ENCODE measurements around the gene SHROOM1.

DNA sequence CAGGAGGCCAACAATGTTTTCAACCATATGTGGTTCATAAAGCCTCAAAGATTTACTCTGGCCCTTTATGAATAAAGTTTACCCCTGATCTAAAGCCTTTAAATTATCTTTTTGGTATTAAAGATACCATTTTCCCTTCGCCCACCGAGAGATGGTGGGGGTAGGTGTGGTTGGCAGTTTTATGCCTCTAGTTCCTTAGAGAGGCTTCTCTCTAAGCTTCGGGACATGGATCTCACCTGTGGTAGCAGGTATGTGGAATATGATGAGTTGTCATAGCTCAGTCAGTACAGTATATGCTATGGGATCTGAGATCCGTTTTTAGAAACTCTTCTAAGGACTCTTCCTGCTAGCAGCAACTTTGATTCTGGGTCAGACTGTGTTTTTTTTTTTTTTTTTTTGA, 38.3 kb upstream of the SHROOM1 start:
- TF ChIP-seq EZH2 (IDR thresholded peaks at IDR 0.05; ENCODE audit: borderline replicate concordance, low read depth, low read length, severe bottlenecking) (no peak), POLR2A (IDR thresholded peaks at IDR 0.05; ENCODE audit: low read depth, low read length) (no peak), JUN (IDR thresholded peaks at IDR 0.05; ENCODE audit: borderline replicate concordance, insufficient read depth, insufficient read length, low read depth) (no peak), POLR2AphosphoS5 (IDR thresholded peaks at IDR 0.05; ENCODE audit: insufficient read depth, low read depth, low read length) (peak; percentile 11), MYC (IDR thresholded peaks at IDR 0.05; ENCODE audit: low read depth, low read length) (no peak)
- TF ChIP-seq, protein P1, sequence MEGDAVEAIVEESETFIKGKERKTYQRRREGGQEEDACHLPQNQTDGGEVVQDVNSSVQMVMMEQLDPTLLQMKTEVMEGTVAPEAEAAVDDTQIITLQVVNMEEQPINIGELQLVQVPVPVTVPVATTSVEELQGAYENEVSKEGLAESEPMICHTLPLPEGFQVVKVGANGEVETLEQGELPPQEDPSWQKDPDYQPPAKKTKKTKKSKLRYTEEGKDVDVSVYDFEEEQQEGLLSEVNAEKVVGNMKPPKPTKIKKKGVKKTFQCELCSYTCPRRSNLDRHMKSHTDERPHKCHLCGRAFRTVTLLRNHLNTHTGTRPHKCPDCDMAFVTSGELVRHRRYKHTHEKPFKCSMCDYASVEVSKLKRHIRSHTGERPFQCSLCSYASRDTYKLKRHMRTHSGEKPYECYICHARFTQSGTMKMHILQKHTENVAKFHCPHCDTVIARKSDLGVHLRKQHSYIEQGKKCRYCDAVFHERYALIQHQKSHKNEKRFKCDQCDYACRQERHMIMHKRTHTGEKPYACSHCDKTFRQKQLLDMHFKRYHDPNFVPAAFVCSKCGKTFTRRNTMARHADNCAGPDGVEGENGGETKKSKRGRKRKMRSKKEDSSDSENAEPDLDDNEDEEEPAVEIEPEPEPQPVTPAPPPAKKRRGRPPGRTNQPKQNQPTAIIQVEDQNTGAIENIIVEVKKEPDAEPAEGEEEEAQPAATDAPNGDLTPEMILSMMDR (IDR thresholded peaks at IDR 0.05; ENCODE audit: extremely low read depth in 1 of 2, insufficient read depth in 1 of 2, low read depth in 1 of 2, low read length in 2 of 2), result no peak
- TF ChIP-seq, protein P2, sequence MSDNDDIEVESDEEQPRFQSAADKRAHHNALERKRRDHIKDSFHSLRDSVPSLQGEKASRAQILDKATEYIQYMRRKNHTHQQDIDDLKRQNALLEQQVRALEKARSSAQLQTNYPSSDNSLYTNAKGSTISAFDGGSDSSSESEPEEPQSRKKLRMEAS (IDR thresholded peaks at IDR 0.05; ENCODE audit: insufficient read depth, insufficient read length), result no peak
